GM19099 (cell line): Measurements from ENCODE around the gene SLC7A1.

Experiments used
- POLR2A ChIP-seq: IDR thresholded peaks from 3 replicates; pipeline ENCODE4 v1.6.1; 2011; ENCODE audit warnings: low read depth; ENCODE audit not compliant: insufficient read length; ENCODE audit errors: extremely low read depth

SLC7A1 gene

GRCh38 chr13:29529754-29530153, 65.7 kb downstream of the SLC7A1 start:
- TF ChIP-seq POLR2A, result no peak

- TF ChIP-seq POLR2A, result no peak
These were observed 67.6 kb downstream of the SLC7A1 start for GRCh38 chr13:29527916-29528315.

GRCh38 chr13:29527511-29527910, 68.0 kb downstream of the SLC7A1 start:
- no peak for TF ChIP-seq POLR2A

- no peak for TF ChIP-seq POLR2A
These were observed 68.7 kb downstream of the SLC7A1 start for GRCh38 chr13:29526741-29527140.

- TF ChIP-seq POLR2A, result no peak
These were observed 69.7 kb downstream of the SLC7A1 start for GRCh38 chr13:29525757-29526156.

- TF ChIP-seq POLR2A, result no peak
These were observed 70.8 kb downstream of the SLC7A1 start for GRCh38 chr13:29524641-29525040.

GRCh38 chr13:29524176-29524575, 71.3 kb downstream of the SLC7A1 start:
- TF ChIP-seq POLR2A, result no peak

GRCh38 chr13:29523199-29523961, 72.1 kb downstream of the SLC7A1 start:
- no peak for TF ChIP-seq POLR2A

- TF ChIP-seq POLR2A, result no peak
These were observed 73.3 kb downstream of the SLC7A1 start for GRCh38 chr13:29522044-29522685.

- TF ChIP-seq POLR2A, result no peak
These were observed 74.2 kb downstream of the SLC7A1 start for GRCh38 chr13:29521336-29521735.

- TF ChIP-seq POLR2A, result no peak
These were observed 74.8 kb downstream of the SLC7A1 start for GRCh38 chr13:29520671-29521070.

GRCh38 chr13:29519921-29520320, 75.6 kb downstream of the SLC7A1 start:
- TF ChIP-seq POLR2A, result no peak

- no peak for TF ChIP-seq POLR2A
These were observed 78.6 kb downstream of the SLC7A1 start for GRCh38 chr13:29516880-29517279.

GRCh38 chr13:29516012-29516411, 79.5 kb downstream of the SLC7A1 start:
- no peak for TF ChIP-seq POLR2A

GRCh38 chr13:29515372-29515771, 80.1 kb downstream of the SLC7A1 start:
- TF ChIP-seq POLR2A, result no peak

GRCh38 chr13:29514720-29515310, 80.7 kb downstream of the SLC7A1 start:
- no peak for TF ChIP-seq POLR2A

GRCh38 chr13:29513981-29514719, 81.3 kb downstream of the SLC7A1 start:
- no peak for TF ChIP-seq POLR2A
